ENCODE data around the gene RPP38.

RPP38 gene

DNA sequence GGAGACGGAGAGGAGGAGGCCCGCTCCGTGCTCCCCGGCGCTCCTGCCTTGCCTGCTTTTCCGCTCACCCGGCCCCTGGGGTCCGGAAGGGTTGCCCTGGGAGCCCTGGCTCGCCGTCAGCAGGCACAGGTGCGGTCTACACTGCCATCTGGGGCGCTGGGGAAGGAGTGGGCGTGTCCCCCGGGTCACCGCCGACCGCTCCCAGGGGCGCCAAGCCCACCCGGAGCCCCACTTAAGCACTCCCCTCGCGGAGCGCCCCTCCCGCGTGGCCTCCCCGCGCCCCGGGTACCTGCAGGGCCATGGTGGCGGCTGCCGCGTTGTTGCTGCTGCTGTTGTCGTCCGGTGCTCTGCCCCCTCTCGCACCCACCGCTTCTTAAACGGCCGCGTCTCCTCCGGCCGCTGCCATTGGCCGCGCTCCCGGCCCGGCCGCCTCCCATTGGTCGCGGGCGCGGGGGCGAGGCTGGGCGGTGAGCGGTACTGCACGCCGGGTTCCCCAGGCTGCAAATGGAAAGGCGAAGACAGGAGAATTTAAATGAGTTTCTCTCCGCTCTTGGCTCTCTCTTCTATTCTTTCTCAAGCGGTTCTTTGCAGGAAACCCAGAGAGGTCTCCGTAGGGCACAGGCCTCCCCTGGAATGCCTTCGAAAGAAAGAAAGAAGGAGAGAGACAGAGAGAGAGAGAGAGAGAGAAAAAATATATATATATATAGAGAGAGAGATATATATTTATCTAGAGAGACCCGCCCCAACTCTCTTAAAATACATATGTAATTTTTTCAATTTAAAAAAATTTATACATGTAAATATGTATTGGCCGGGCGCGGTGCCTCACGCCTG, 8.5 kb upstream of the RPP38 start, which contains the start of gene ACBD7:
Gene ACBD7 (minus strand): TSS at position 349 of the 834 bp plus-strand sequence. CDS start 48 bp downstream, at position 301.
- TF ChIP-seq GATA2 (IDR thresholded peaks at IDR 0.05; ENCODE audit: low read depth, low read length) (no peak), GATA3 (IDR thresholded peaks at IDR 0.05; ENCODE audit: low read depth, low read length) (no peak)

DNA sequence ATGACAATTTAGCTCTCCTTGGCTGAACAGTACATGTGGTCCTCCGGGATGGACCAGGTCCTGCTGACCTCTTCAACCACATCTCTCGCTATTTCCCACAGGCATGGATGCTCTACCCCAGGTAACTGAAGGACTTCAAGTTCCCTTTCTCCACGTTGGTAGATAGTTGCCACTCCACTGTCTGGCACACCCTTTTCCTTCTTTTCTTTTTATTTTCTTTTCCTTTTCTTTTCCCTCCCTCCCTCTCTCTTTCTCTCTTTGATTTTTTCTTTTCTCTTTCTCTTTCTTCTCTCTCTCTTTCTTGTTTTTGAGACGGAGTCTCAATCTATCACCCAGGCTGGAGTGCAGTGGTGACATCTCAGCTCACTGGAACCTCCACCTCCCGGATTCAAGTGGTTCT, 5.7 kb upstream of the RPP38 start:
- TF ChIP-seq GATA2 (IDR thresholded peaks at IDR 0.05; ENCODE audit: low read depth, low read length) (no peak), GATA3 (IDR thresholded peaks at IDR 0.05; ENCODE audit: low read depth, low read length) (no peak)

DNA sequence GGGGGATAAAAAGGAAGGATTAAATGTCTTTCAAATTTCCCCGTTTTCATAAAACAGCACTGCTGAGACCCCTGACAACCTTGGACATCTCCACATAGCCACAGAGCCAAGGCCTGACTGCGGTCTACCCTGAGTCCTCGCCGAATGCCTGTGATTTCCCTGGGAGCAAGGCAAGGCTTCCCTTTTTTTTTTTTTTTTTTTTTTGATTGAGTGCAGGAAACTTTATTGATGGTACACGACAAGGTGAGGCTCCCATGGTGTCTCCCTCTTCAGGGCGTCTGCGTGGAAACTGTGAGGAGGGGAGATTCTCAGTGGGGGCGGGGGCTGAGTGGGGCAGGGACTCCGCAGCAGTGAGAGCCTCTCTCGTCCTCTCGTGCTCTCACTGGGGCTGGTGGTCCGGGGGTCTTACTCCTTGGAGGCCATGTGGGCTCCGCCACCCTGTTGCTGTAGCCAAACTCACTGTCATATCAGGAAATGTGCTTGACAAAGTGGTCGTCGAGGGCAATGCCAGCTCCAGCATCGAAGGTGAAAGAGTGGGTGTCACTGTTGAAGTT, 4.2 kb upstream of the RPP38 start:
- no peak for TF ChIP-seq GATA2 (IDR thresholded peaks at IDR 0.05; ENCODE audit: low read depth, low read length)

DNA sequence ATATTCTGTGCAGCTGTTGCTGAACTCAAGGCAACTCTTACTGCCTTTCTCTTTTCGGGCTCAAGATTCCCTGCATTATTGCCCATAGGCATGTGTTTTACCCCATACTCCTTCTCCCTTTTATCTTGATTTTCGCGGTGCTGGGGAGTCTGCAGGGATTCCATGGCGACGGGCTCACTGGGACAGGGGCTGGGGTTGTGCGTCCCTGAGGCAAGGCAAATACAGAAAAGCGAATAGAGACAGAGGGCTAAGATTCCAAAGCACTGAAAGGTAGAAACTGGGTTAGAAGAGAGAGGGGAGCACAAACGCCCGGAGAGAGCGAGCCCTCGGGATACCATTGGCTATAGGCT, 519 bp upstream of the RPP38 start:
- no peak for TF ChIP-seq GATA3 (IDR thresholded peaks at IDR 0.05; ENCODE audit: low read depth, low read length)
- no peak for TF ChIP-seq GATA2 (IDR thresholded peaks at IDR 0.05; ENCODE audit: low read depth, low read length)

DNA sequence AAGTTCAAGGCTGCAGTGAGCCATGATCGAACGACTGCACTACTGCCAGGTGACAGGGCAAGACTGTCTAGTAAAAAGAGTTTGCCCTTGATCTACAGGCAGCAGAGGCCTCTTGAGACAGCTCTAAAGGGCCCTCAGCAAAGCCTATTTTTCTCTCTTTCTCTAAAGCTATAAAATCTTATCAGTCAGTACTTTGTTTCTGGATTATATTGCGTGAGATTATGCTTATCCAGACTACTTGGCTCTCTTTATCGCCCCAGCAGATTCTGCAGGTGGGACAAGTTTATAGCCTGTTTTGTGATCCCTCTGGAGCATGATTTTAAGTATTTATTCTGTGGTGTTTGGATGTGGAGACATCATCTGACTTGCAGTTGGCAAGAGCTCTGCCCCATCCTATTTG, 2.7 kb downstream of the RPP38 start:
- TF ChIP-seq GATA3 (IDR thresholded peaks at IDR 0.05; ENCODE audit: low read depth, low read length) = no peak
- TF ChIP-seq GATA2 (IDR thresholded peaks at IDR 0.05; ENCODE audit: low read depth, low read length) = no peak

DNA sequence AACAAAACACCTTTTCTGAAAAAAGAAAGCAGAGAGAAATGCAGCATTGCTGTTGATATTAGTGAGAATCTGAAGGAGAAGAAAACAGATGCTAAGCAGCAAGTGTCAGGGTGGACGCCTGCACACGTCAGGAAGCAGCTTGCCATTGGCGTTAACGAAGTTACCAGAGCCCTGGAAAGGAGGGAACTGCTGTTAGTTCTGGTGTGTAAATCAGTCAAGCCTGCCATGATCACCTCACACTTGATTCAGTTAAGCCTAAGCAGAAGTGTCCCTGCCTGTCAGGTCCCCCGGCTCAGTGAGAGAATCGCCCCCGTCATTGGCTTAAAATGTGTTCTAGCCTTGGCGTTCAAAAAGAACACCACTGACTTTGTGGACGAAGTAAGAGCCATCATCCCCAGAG, 6.4 kb downstream of the RPP38 start:
- TF ChIP-seq GATA3 (IDR thresholded peaks at IDR 0.05; ENCODE audit: low read depth, low read length) (no peak), GATA2 (IDR thresholded peaks at IDR 0.05; ENCODE audit: low read depth, low read length) (no peak)

DNA sequence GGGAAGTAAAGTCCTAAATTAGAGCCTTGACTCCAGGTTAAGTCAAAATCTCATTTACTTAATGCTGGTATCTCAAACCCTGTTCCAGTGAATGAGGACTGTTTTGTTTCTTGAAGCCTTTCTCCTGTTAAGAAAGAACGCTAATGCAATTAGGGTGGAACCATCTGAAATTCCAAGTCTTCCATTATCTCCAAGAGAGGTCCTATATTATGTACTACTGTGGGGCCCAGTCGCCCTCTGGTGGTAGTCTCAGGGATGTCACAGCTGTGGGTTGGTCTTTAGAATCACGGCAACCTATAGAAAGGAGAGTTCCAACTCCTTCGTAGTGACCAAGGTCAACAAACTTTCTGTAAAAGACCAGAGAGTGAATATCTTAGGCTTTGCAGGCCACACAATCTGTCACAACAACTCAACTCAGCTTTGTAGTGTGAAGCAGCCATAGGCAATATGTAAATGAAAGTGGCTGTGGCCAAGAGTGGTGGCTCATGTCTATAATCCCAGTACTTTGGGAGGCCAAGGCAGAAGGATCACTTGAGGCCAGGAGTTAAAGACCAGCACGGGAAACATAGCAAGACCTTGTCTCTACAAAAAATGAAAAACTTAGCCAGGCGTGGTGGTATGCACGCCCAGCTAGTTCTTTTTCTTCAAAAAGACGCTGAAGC, 9.3 kb downstream of the RPP38 start:
- TF ChIP-seq GATA3 (IDR thresholded peaks at IDR 0.05; ENCODE audit: low read depth, low read length) = no peak
- no peak for TF ChIP-seq GATA2 (IDR thresholded peaks at IDR 0.05; ENCODE audit: low read depth, low read length)

DNA sequence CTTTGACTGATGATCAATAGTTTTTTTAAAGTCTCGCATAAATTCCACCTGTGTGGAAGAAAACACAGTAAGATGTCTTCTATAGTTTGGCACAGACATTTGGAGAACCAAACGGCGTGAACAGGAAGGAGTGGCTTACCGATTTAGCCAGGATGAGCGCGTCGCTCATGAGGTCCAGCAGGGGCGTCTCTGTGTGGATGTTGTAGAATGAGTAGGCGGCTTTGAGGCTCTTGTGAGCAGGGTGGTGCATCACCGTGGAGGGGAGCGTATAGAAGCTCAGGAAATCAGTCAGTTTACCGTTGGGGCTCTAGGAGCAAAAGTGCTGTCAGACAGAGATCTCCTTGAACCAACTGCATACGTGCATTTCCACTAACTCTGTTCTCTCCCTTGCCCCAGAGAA, 15.5 kb downstream of the RPP38 start:
- TF ChIP-seq GATA2 (IDR thresholded peaks at IDR 0.05; ENCODE audit: low read depth, low read length) (no peak), GATA3 (IDR thresholded peaks at IDR 0.05; ENCODE audit: low read depth, low read length) (no peak)

DNA sequence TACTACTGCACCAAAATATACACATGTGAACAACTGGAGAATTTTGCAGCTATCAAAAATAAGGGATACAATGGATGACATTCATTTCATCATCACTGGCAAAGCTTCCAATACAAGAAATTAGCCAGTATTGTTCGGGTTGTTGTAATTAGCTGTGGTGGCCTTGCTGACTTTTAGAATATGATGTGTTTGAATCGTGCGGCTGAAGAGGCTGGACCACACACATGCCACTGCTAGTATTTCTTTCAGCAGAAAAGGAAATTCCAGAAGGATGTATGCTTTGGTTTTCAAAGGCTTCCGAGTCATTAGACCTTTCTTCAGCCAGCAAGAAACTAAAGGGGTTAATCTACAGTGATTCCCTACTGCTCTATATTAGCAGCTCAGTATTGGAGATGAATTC, 16.6 kb downstream of the RPP38 start:
- no peak for TF ChIP-seq GATA2 (IDR thresholded peaks at IDR 0.05; ENCODE audit: low read depth, low read length)

DNA sequence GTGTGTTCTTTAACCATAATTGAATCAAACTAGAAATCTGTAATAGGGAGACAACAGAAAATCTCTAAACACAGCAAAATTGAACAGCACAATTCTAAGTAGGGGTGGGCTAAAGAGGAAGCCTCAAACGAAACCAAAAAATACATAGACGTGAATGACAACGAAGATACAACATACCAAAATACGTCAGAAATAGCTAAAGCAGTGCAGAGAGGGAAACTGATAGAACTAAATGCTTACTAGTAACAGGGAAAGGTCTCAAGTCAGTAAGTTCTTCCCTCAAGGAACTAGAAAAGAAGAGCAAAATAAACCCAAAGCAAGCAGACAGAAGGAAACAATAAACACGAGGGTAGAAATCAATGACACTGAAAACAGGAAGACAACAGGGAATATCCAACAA, 19.1 kb downstream of the RPP38 start:
- TF ChIP-seq GATA3 (IDR thresholded peaks at IDR 0.05; ENCODE audit: low read depth, low read length) (no peak), GATA2 (IDR thresholded peaks at IDR 0.05; ENCODE audit: low read depth, low read length) (no peak)

DNA sequence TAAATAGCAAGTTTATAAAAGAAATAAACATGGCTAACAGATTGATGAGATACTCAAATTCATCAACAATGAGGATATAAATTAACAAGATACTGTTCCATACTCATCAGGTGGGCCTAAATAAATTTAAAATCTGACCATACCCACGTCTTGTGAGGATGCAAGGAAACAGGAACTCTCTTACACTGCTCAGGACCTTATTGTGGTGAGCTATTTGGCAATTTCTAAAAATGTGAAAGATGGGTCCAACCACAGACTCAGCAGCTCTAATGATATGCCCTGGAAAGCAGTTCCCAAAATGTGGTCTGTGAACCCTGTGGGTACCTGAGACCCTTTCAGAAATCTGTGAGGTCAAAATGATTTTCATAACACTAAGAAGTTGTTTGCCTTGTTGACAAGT, 21.5 kb downstream of the RPP38 start:
- TF ChIP-seq GATA3 (IDR thresholded peaks at IDR 0.05; ENCODE audit: low read depth, low read length) = no peak
- no peak for TF ChIP-seq GATA2 (IDR thresholded peaks at IDR 0.05; ENCODE audit: low read depth, low read length)

DNA sequence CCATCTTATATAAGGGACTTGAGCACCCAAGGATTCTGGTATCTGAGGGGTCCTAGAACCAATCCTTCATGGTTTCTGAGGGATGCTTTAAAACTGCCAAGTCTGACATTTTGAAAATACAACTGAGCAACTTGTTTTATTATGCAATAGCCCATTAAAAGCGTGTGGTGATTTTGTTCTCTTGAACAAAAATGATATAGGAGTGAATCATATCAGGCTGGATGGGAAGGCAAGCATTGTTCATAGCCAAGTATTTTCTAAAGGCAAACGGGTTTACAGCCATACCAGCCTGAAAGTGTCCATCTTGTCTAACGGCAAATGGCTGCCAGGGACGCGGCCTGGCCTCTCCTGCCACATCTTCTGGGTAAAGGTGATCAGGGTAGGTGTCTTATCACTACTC, 23.4 kb downstream of the RPP38 start:
- TF ChIP-seq GATA3 (IDR thresholded peaks at IDR 0.05; ENCODE audit: low read depth, low read length) (no peak), GATA2 (IDR thresholded peaks at IDR 0.05; ENCODE audit: low read depth, low read length) (no peak)

DNA sequence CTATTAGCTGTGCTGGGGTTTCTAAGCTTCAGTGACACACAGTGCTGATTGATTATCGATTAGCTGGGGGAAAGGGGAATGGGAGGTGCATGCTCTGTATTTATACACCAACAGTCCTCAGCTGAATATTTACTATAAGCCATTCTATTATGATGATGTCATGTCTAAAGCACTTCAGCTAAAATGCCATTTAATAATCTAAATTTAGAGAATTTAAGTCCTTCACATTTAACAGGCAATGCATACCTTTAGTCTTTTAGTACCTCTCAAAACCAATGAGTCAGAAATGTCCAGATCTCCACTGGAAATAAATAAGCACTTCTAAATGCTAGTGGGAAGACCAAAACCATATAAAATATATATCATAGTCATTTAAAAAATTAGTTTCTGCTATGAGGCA, 24.6 kb downstream of the RPP38 start:
- TF ChIP-seq GATA3 (IDR thresholded peaks at IDR 0.05; ENCODE audit: low read depth, low read length) = no peak
- TF ChIP-seq GATA2 (IDR thresholded peaks at IDR 0.05; ENCODE audit: low read depth, low read length) = no peak

DNA sequence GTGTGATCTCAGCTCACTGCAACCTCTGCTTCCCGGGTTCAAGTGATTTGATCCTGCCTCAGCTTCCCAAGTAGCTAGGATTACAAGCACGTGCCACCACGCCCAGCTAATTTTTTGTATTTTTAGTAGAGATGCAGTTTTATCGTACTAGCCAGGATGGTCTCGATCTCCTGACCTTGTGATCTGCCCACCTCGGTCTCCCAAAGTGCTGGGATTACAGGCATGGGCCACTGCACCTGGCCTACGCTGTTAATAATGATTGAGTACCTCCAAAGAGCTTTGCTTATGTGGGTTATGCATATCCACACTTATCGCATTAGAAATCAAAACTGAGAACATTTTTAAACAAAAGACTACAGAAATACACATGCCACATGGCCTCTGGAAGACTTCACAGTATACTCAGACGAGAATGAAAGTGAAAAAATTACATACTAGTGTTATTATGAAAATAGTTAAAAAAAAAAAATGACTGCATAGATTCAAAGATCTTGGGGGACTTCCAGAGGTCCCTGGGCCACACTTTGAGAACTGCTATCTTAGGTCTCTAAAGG, 25.4 kb downstream of the RPP38 start:
- TF ChIP-seq GATA3 (IDR thresholded peaks at IDR 0.05; ENCODE audit: low read depth, low read length) = no peak
- no peak for TF ChIP-seq GATA2 (IDR thresholded peaks at IDR 0.05; ENCODE audit: low read depth, low read length)

DNA sequence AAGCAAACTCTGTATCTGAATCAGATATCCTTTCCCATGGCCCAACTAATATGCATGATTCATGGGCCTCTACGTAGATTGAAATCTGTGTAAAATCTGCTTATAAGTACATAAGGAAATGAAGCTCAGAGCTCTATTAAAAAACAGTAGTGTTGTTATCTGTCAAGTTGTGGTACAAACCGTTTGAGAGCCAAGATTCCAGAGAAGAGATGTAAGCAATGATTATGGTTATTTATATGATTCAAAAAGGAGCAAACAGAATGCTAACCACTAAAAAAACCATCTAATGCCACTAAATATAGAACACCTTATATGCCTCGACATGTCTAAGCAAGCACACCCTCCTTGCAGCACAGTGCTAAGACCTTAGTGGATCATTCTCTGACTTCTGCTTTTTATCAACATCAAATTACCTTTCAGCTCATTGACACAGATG, 26.6 kb downstream of the RPP38 start:
- TF ChIP-seq GATA3 (IDR thresholded peaks at IDR 0.05; ENCODE audit: low read depth, low read length) = no peak
- TF ChIP-seq GATA2 (IDR thresholded peaks at IDR 0.05; ENCODE audit: low read depth, low read length) = no peak
